ENCODE results near the gene C17orf75. TPM values are rescaled to one million over a fixed set of nuclear protein-coding genes. Genes with fewer than 3 reads are reported as not detected.
A peak's percentile ranks its signal among the peaks of the same experiment; 100 is the strongest.

The C17orf75 gene
- total and polyA plus RNA-seq, 10 of the 15 experiments (the other 5 are each of a cell fraction or from before 2014, with no cell fraction given), result 21.7 to 53.0 (median 27.3) TPM

- TF ChIP-seq ZBED1 (IDR thresholded peaks at IDR 0.05; ENCODE audit: borderline replicate concordance), result peak; percentile 45
- peak; percentile 86; the same call in 1 of the 2 replicates for TF ChIP-seq SMAD5 (IDR thresholded peaks at IDR 0.05; ENCODE audit: low read depth)
- TF ChIP-seq SKIL (IDR thresholded peaks at IDR 0.05; ENCODE audit: low read depth, poor library complexity, severe bottlenecking), result no peak
- TF ChIP-seq ZNF217 (IDR thresholded peaks at IDR 0.05), result no peak
- TF ChIP-seq CREB1 (IDR thresholded peaks at IDR 0.05; ENCODE audit: low read depth), result peak; percentile 55; the same call in 1 of the 2 replicates
- TF ChIP-seq GABPA (IDR thresholded peaks at IDR 0.05; ENCODE audit: low read depth), result no peak
- TF ChIP-seq MEF2A (IDR thresholded peaks at IDR 0.05; ENCODE audit: insufficient read depth, low read depth, low read length), result no peak
- no peak for TF ChIP-seq IRF5 (IDR thresholded peaks at IDR 0.05; ENCODE audit: borderline replicate concordance)
- TF ChIP-seq MLLT1 (IDR thresholded peaks at IDR 0.05), result peak; percentile 91
- peak; percentile 56; the same call in 1 of the 2 replicates for TF ChIP-seq EED (IDR thresholded peaks at IDR 0.05; ENCODE audit: low read depth)
- no peak for TF ChIP-seq ZBTB40 (IDR thresholded peaks at IDR 0.05; ENCODE audit: borderline replicate concordance)
- no peak for TF ChIP-seq ZBTB33 (IDR thresholded peaks at IDR 0.05)
- peak; percentile 50; the same call in 1 of the 2 replicates for TF ChIP-seq MXI1 (IDR thresholded peaks at IDR 0.05; ENCODE audit: low read depth, low read length)
- TF ChIP-seq, protein P1, sequence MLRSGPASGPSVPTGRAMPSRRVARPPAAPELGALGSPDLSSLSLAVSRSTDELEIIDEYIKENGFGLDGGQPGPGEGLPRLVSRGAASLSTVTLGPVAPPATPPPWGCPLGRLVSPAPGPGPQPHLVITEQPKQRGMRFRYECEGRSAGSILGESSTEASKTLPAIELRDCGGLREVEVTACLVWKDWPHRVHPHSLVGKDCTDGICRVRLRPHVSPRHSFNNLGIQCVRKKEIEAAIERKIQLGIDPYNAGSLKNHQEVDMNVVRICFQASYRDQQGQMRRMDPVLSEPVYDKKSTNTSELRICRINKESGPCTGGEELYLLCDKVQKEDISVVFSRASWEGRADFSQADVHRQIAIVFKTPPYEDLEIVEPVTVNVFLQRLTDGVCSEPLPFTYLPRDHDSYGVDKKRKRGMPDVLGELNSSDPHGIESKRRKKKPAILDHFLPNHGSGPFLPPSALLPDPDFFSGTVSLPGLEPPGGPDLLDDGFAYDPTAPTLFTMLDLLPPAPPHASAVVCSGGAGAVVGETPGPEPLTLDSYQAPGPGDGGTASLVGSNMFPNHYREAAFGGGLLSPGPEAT (IDR thresholded peaks at IDR 0.05; ENCODE audit: low read depth), result peak; percentile 93
- peak; percentile 20; the same call in 1 of the 3 replicates for TF ChIP-seq POU2F2 (IDR thresholded peaks at IDR 0.05; ENCODE audit: borderline replicate concordance, low read depth, low read length)
- no peak for TF ChIP-seq NR2F1 (conservative IDR thresholded peaks at IDR 0.05)
Observed at GRCh38 chr17:32349854-32350665, 8.1 kb upstream of the C17orf75 start, which contains the start of gene ZNF207 (continued).
